H9 (cell line): Measurements from ENCODE around the gene UBALD1. TPM values are rescaled to one million over a fixed set of nuclear protein-coding genes. Genes with fewer than 3 reads are reported as not detected.

Experiments
- DNase-seq: peaks from one replicate; pipeline ENCODE4 v3.0.0-alpha.2; 2017
- H2AFZ ChIP-seq: one replicate; pipeline ENCODE4 v1.6.1; 2013; ENCODE audit warnings: mild to moderate bottlenecking, low read length, control low read depth, moderate library complexity
- H2AK5ac ChIP-seq: 2 replicates; pipeline ENCODE4 v1.6.1; 2013; ENCODE audit warnings: low read length, control low read depth, mixed read lengths; ENCODE audit not compliant: insufficient read length
- H2BK120ac ChIP-seq: one replicate; pipeline ENCODE4 v1.6.1; 2013; ENCODE audit warnings: low read depth, mild to moderate bottlenecking, low read length, control low read depth, inconsistent platforms; ENCODE audit not compliant: poor library complexity, severe bottlenecking
- H2BK12ac ChIP-seq: 2 replicates; pipeline ENCODE4 v1.6.1; 2013; ENCODE audit warnings: low read length, control low read depth, mixed read lengths, low read depth; ENCODE audit not compliant: insufficient read length
- H2BK15ac ChIP-seq: 2 replicates; pipeline ENCODE4 v1.6.1; 2013; ENCODE audit warnings: low read depth, low read length, control low read depth
- H2BK20ac ChIP-seq: one replicate; pipeline ENCODE4 v1.6.1; 2013; ENCODE audit warnings: low read depth, mild to moderate bottlenecking, low read length, control low read depth, inconsistent platforms; ENCODE audit not compliant: poor library complexity, severe bottlenecking
- H2BK5ac ChIP-seq: 2 replicates; pipeline ENCODE4 v1.6.1; 2013; ENCODE audit warnings: low read length, control low read depth, mixed read lengths; ENCODE audit not compliant: insufficient read length
- H3K14ac ChIP-seq: 2 replicates; pipeline ENCODE4 v1.6.1; 2013; ENCODE audit warnings: low read length, control low read depth; ENCODE audit not compliant: insufficient read depth
- H3K18ac ChIP-seq: 2 replicates; pipeline ENCODE4 v1.6.1; 2013; ENCODE audit warnings: low read depth, mild to moderate bottlenecking, mixed read lengths, low read length, control low read depth; ENCODE audit not compliant: insufficient read length
- H3K23ac ChIP-seq: 2 replicates; pipeline ENCODE4 v1.6.1; 2013; ENCODE audit warnings: low read length, control low read depth, mixed read lengths, low read depth; ENCODE audit not compliant: insufficient read length
- H3K23me2 ChIP-seq: 2 replicates; pipeline ENCODE4 v1.6.1; 2013; ENCODE audit warnings: low read depth, mild to moderate bottlenecking, mixed read lengths, low read length, control low read depth; ENCODE audit not compliant: insufficient read length, poor library complexity, severe bottlenecking
- H3K27ac ChIP-seq: 2 replicates; pipeline ENCODE4 v1.5.1; 2013; ENCODE audit warnings: low read length, control low read depth, mixed read lengths, low read depth; ENCODE audit not compliant: insufficient read length
- H3K27me3 ChIP-seq: 2 replicates; pipeline ENCODE4 v1.6.1; 2013; ENCODE audit warnings: low read length, control low read depth, inconsistent platforms; ENCODE audit not compliant: insufficient read depth
- H3K4ac ChIP-seq: 2 replicates; pipeline ENCODE4 v1.6.1; 2013; ENCODE audit warnings: low read depth, mild to moderate bottlenecking, control low read depth, inconsistent platforms, low read length, moderate library complexity
- H3K4me1 ChIP-seq: 2 replicates; pipeline ENCODE4 v1.6.1; 2013; ENCODE audit warnings: low read length, control low read depth, inconsistent platforms; ENCODE audit not compliant: insufficient read depth
- H3K4me2 ChIP-seq: 2 replicates; pipeline ENCODE4 v1.6.1; 2013; ENCODE audit warnings: low read length, control low read depth, mixed read lengths; ENCODE audit not compliant: insufficient read length, insufficient read depth
- H3K56ac ChIP-seq: 2 replicates; pipeline ENCODE4 v1.6.1; 2013; ENCODE audit warnings: low read depth, mild to moderate bottlenecking, mixed read lengths, low read length, control low read depth; ENCODE audit not compliant: insufficient read length
- H3K79me1 ChIP-seq: 2 replicates; pipeline ENCODE4 v1.6.1; 2013; ENCODE audit warnings: low read depth, mild to moderate bottlenecking, moderate library complexity, low read length, control low read depth, inconsistent platforms; ENCODE audit not compliant: insufficient read depth, poor library complexity, severe bottlenecking
- H3K79me2 ChIP-seq: 2 replicates; pipeline ENCODE4 v1.6.1; 2013; ENCODE audit warnings: low read length, control low read depth, inconsistent platforms; ENCODE audit not compliant: insufficient read depth
- H3K9ac ChIP-seq: 2 replicates; pipeline ENCODE4 v1.6.1; 2013; ENCODE audit warnings: low read length, control low read depth, mixed read lengths; ENCODE audit not compliant: insufficient read length; ENCODE audit errors: extremely low read depth
- H3K9me3 ChIP-seq: one replicate; pipeline ENCODE4 v1.6.1; 2013; ENCODE audit warnings: low read depth, low read length, inconsistent platforms; ENCODE audit not compliant: control insufficient read depth
- H3T11ph ChIP-seq: one replicate; pipeline ENCODE4 v1.6.1; 2013; ENCODE audit warnings: mild to moderate bottlenecking, low read length, control low read depth, inconsistent platforms
- H4K20me1 ChIP-seq: one replicate; pipeline ENCODE4 v1.6.1; 2013; ENCODE audit not compliant: control insufficient read depth, insufficient read length, insufficient read depth
- H4K5ac ChIP-seq: 2 replicates; pipeline ENCODE4 v1.6.1; 2013; ENCODE audit warnings: low read depth, mild to moderate bottlenecking, mixed read lengths, low read length, control low read depth; ENCODE audit not compliant: insufficient read length
- H4K8ac ChIP-seq: replicated peaks from 2 replicates; pipeline ENCODE4 v1.6.1; 2013; ENCODE audit warnings: low read length, control low read depth, mixed read lengths, low read depth; ENCODE audit not compliant: insufficient read length
- H4K91ac ChIP-seq: 2 replicates; pipeline ENCODE4 v1.6.1; 2013; ENCODE audit warnings: low read depth, mild to moderate bottlenecking, moderate library complexity, mixed read lengths, low read length, control low read depth; ENCODE audit not compliant: insufficient read length
- H3K27ac Mint-ChIP-seq, 3 experiments: 2 replicates in 2 of 3; 3 replicates in 1 of 3; pipeline ENCODE4 v1.8.0; 2020 to 2021; ENCODE audit warnings: mixed read lengths in 3 of 3, mild to moderate bottlenecking in 1 of 3, moderate library complexity in 1 of 3
- H3K27me3 Mint-ChIP-seq: 2 replicates; pipeline ENCODE4 v1.8.0; 2021; ENCODE audit warnings: low read depth, mild to moderate bottlenecking, moderate library complexity, mixed read lengths
- H3K36me3 Mint-ChIP-seq, 3 experiments: 2 replicates in 2 of 3; 3 replicates in 1 of 3; pipeline ENCODE4 v1.8.0; 2020 to 2021; ENCODE audit warnings: low read depth in 3 of 3, mixed read lengths in 3 of 3; ENCODE audit not compliant: insufficient read depth in 1 of 3
- H3K4me1 Mint-ChIP-seq, 2 experiments: 2 replicates each; pipeline ENCODE4 v1.8.0; 2020; ENCODE audit warnings: mixed read lengths in 2 of 2
- H3K4me3 Mint-ChIP-seq, 2 experiments: 2 replicates in 1 of 2; 3 replicates in 1 of 2; pipeline ENCODE4 v1.8.0; 2020 to 2021; ENCODE audit warnings: mild to moderate bottlenecking in 2 of 2, mixed read lengths in 2 of 2, moderate library complexity in 1 of 2
- H3K9me3 Mint-ChIP-seq, 2 experiments: 2 replicates in 1 of 2; 3 replicates in 1 of 2; pipeline ENCODE4 v1.8.0; 2020; ENCODE audit warnings: mild to moderate bottlenecking in 2 of 2, mixed read lengths in 2 of 2, moderate library complexity in 1 of 2
- CTCF ChIP-seq: fragments of 200-600 bp; sonication (generic); conservative IDR thresholded peaks from 3 replicates; pipeline ENCODE4 v1.8.0; 2021; ENCODE audit warnings: antibody characterized with exemption, mild to moderate bottlenecking
- WGBS: extraction: QIAGEN DNeasy Blood & Tissue Kit; methylation state at CpG from one replicate; pipeline ENCODE4 v1.1.7; 2013; ENCODE audit warnings: missing lambda C conversion rate, low lambda C conversion rate, mixed read lengths; ENCODE audit not compliant: insufficient read length; ENCODE audit errors: extremely low coverage; 5-methylcytosine and 5-hydroxymethylcytosine counted together
- total RNA-seq: library from RNA; stranded (reverse); gene quantifications from 2 replicates; pipeline ENCODE4 v1.2.1, GENCODE V29; 2021

The UBALD1 gene
- total RNA-seq, 1 experiment from 2014 or later, result 80.9 TPM

GRCh38 chr16:4647644-4647980, 32.9 kb upstream of the UBALD1 start:
- H3K79me1 ChIP-seq, result no peaks in the 10 kb centered on the region
- Mint-ChIP-seq H3K36me3 (peaks cover 14 to 31% (median 19%) of the 10 kb centered on the region in 3 experiments; a peak in 6 of 7 replicates), H3K4me3 (no peak overlapping the region), H3K9me3 (no peaks in the 10 kb centered on the region; a peak in 2 of 5 replicates), H3K4me1 (no peaks in the 10 kb centered on the region), H3K27ac (peak overlapping the region in 2 of 3 experiments; percentile 9 to 53; a peak in 1 of 7 replicates), H3K27me3 (no peaks in the 10 kb centered on the region)
- no peak overlapping the region for H2BK12ac ChIP-seq
- DNase-seq, result no peak
- H3K18ac ChIP-seq, result no peak overlapping the region
- no peaks in the 10 kb centered on the region for H3K23me2 ChIP-seq
- WGBS, result no CpG with 5 or more reads among the region's 8 CpGs
- H2AK5ac ChIP-seq, result no peak overlapping the region
- H3K4me1 ChIP-seq, result no peaks in the 10 kb centered on the region
- no peak overlapping the region for H4K8ac ChIP-seq
- no peak overlapping the region for H2BK120ac ChIP-seq
- no peak overlapping the region for H4K91ac ChIP-seq
- no peak overlapping the region for H2BK5ac ChIP-seq
- no peak overlapping the region for H3K56ac ChIP-seq
- no peak overlapping the region for H4K5ac ChIP-seq
- no peaks in the 10 kb centered on the region for H3K27me3 ChIP-seq
- no peak overlapping the region for H2BK20ac ChIP-seq
- no peaks in the 10 kb centered on the region for H4K20me1 ChIP-seq
- no peaks in the 10 kb centered on the region for H3K9me3 ChIP-seq
- H3T11ph ChIP-seq, result no peak overlapping the region
- no peak overlapping the region for H3K14ac ChIP-seq
- no peak overlapping the region for H2BK15ac ChIP-seq
- TF ChIP-seq CTCF, result no peak
- no peak overlapping the region for H2AFZ ChIP-seq
- no peak overlapping the region for H3K4ac ChIP-seq
- no peaks in the 10 kb centered on the region; the same call in 1 of the 2 replicates for H3K79me2 ChIP-seq
- no peak overlapping the region for H3K4me2 ChIP-seq
- no peak overlapping the region for H3K23ac ChIP-seq
- H3K27ac ChIP-seq, result no peak overlapping the region
- no peak overlapping the region for H3K9ac ChIP-seq
